ENCODE measurements around the gene NLRP8.
"Not testable (repeated sequence)": the region's sequence is repeated elsewhere in the genome, so short reads cannot be mapped to it uniquely, and the experiment has no call there.

Gene NLRP8

GRCh38 chr19:55935206-55935605 lies 12.4 kb upstream of the NLRP8 start:
- DNase-seq (ENCODE audit: insufficient read length, low spot score) (no peak), FAIRE-seq (no peak)
- TF ChIP-seq CTCF (IDR thresholded peaks at IDR 0.05; ENCODE audit: insufficient read depth, missing control alignments): no peak

- FAIRE-seq (no peak), DNase-seq (ENCODE audit: insufficient read length, low spot score) (no peak)
- no peak for TF ChIP-seq CTCF (IDR thresholded peaks at IDR 0.05; ENCODE audit: insufficient read depth, missing control alignments)
These were observed 8.4 kb upstream of the NLRP8 start for GRCh38 chr19:55939206-55939605.

- no peak for DNase-seq (ENCODE audit: insufficient read length, low spot score)
- FAIRE-seq: no peak
- TF ChIP-seq CTCF (IDR thresholded peaks at IDR 0.05; ENCODE audit: insufficient read depth, missing control alignments): no peak
These were observed 7.3 kb upstream of the NLRP8 start for GRCh38 chr19:55940306-55940705.

GRCh38 chr19:55950566-55950965 lies 2.9 kb downstream of the NLRP8 start:
- DNase-seq (ENCODE audit: insufficient read length, low spot score); FAIRE-seq: not testable (repeated sequence)

GRCh38 chr19:55956431-55956830 lies 8.8 kb downstream of the NLRP8 start:
- TF ChIP-seq CTCF (IDR thresholded peaks at IDR 0.05; ENCODE audit: insufficient read depth, missing control alignments): no peak
- no peak for DNase-seq (ENCODE audit: insufficient read length, low spot score)
- FAIRE-seq: no peak

- TF ChIP-seq CTCF (IDR thresholded peaks at IDR 0.05; ENCODE audit: insufficient read depth, missing control alignments): no peak
- DNase-seq (ENCODE audit: insufficient read length, low spot score) (no peak), FAIRE-seq (no peak)
These were observed 10.7 kb downstream of the NLRP8 start for GRCh38 chr19:55958356-55958755.

GRCh38 chr19:55959996-55960675 lies 12.5 kb downstream of the NLRP8 start:
- DNase-seq (ENCODE audit: insufficient read length, low spot score) (no peak), FAIRE-seq (no peak)
- no peak for TF ChIP-seq CTCF (IDR thresholded peaks at IDR 0.05; ENCODE audit: insufficient read depth, missing control alignments)

- DNase-seq (ENCODE audit: insufficient read length, low spot score): no peak
- TF ChIP-seq CTCF (IDR thresholded peaks at IDR 0.05; ENCODE audit: insufficient read depth, missing control alignments): no peak
- no peak for FAIRE-seq
These were observed 14.6 kb downstream of the NLRP8 start for GRCh38 chr19:55962186-55962585.
